WTC11 (cell line): ENCODE data around the gene GALNT18. TPM values are rescaled to one million over a fixed set of nuclear protein-coding genes. Genes with fewer than 3 reads are reported as not detected.

Experiments used
- ATAC-seq: fragments of 200-7000 bp; cut with Tn5 transposase; 2 replicates; pipeline ENCODE4 v1.10.0; 2021; ENCODE audit warnings: mild to moderate bottlenecking, moderate library complexity
- CTCF ChIA-PET: fragments of 300-600 bp; sonication (Branson Sonifier 250); formaldehyde crosslinking; loops from one replicate; lab custom pipeline; 2021; ENCODE audit warnings: antibody characterized with exemption; lab: Charles Lee
- POLR2A ChIA-PET: fragments of 350-600 bp; sonication (Branson Sonifier 250); formaldehyde crosslinking; loops from one replicate; lab custom pipeline; 2021; ENCODE audit warnings: antibody characterized with exemption; lab: Charles Lee
- DNase-seq: peaks from one replicate; pipeline ENCODE4 v3.0.0; 2021; ENCODE audit warnings: low spot score
- H3K27ac Mint-ChIP-seq: 2 replicates; pipeline ENCODE4 v1.8.0; 2021; ENCODE audit warnings: mixed read lengths
- H3K27me3 Mint-ChIP-seq: 2 replicates; pipeline ENCODE4 v1.8.0; 2021; ENCODE audit warnings: low read depth, mild to moderate bottlenecking, moderate library complexity, mixed read lengths
- H3K36me3 Mint-ChIP-seq: 2 replicates; pipeline ENCODE4 v1.8.0; 2021; ENCODE audit warnings: mixed read lengths
- H3K4me1 Mint-ChIP-seq: 2 replicates; pipeline ENCODE4 v1.8.0; 2022; ENCODE audit warnings: mixed read lengths
- H3K4me3 Mint-ChIP-seq: 2 replicates; pipeline ENCODE4 v1.8.0; 2021; ENCODE audit warnings: mild to moderate bottlenecking, moderate library complexity, mixed read lengths
- H3K9me3 Mint-ChIP-seq: 2 replicates; pipeline ENCODE4 v1.8.0; 2021; ENCODE audit warnings: mixed read lengths
- FOXK1 ChIP-seq: sonication (generic); formaldehyde crosslinking; IDR thresholded peaks from 2 replicates; pipeline ENCODE4 v1.8.0; 2022; ENCODE audit warnings: mild to moderate bottlenecking, moderate library complexity, missing genetic modification reagents
- GRHL2 ChIP-seq: fragments of 250-450 bp; sonication (Bioruptor Pico); IDR thresholded peaks from 2 replicates; pipeline ENCODE4 v1.8.0; 2022; ENCODE audit warnings: mild to moderate bottlenecking, moderate library complexity; ENCODE audit not compliant: insufficient replicate concordance, severe bottlenecking
- MAX ChIP-seq: sonication (generic); formaldehyde crosslinking; IDR thresholded peaks from 2 replicates; pipeline ENCODE4 v1.8.0; 2022; ENCODE audit warnings: mild to moderate bottlenecking, missing genetic modification reagents
- MYBL2 ChIP-seq: sonication (generic); formaldehyde crosslinking; IDR thresholded peaks from 2 replicates; pipeline ENCODE4 v1.8.1; 2023; ENCODE audit warnings: mild to moderate bottlenecking, moderate library complexity, missing genetic modification reagents
- OVOL2 ChIP-seq: fragments of 250-450 bp; sonication (Bioruptor Pico); IDR thresholded peaks from 2 replicates; pipeline ENCODE4 v1.9.0; 2021; ENCODE audit warnings: mild to moderate bottlenecking, borderline replicate concordance
- PRRX2 ChIP-seq: fragments of 250-450 bp; sonication (Bioruptor Pico); IDR thresholded peaks from 2 replicates; pipeline ENCODE4 v1.8.0; 2021; ENCODE audit warnings: mild to moderate bottlenecking
- SMAD3 ChIP-seq: sonication (generic); formaldehyde crosslinking; IDR thresholded peaks from 2 replicates; pipeline ENCODE4 v1.8.0; 2022; ENCODE audit warnings: missing genetic modification reagents, mild to moderate bottlenecking, borderline replicate concordance
- SOX15 ChIP-seq: fragments of 250-450 bp; sonication (Bioruptor Pico); IDR thresholded peaks from 2 replicates; pipeline ENCODE4 v1.9.0; 2021; ENCODE audit warnings: mild to moderate bottlenecking
- SP1 ChIP-seq: sonication (generic); formaldehyde crosslinking; conservative IDR thresholded peaks from 2 replicates; pipeline ENCODE4 v1.8.1; 2022; ENCODE audit warnings: missing genetic modification reagents
- TEAD1 ChIP-seq: sonication (generic); formaldehyde crosslinking; IDR thresholded peaks from 2 replicates; pipeline ENCODE4 v1.8.0; 2022; ENCODE audit warnings: mild to moderate bottlenecking, missing genetic modification reagents
- ZNF219 ChIP-seq: sonication (generic); formaldehyde crosslinking; IDR thresholded peaks from 2 replicates; pipeline ENCODE4 v1.8.0; 2023; ENCODE audit warnings: missing genetic modification reagents, mild to moderate bottlenecking, borderline replicate concordance
- ZNF416 ChIP-seq: fragments of 250-450 bp; sonication (Bioruptor Pico); IDR thresholded peaks from 2 replicates; pipeline ENCODE4 v1.9.0; 2021; ENCODE audit warnings: mild to moderate bottlenecking, inconsistent platforms
- ZNF423 ChIP-seq: fragments of 250-450 bp; sonication (Bioruptor Pico); IDR thresholded peaks from 2 replicates; pipeline ENCODE4 v2.1.2; 2022; ENCODE audit warnings: mild to moderate bottlenecking, moderate library complexity
- total RNA-seq: library from RNA; stranded (reverse); gene quantifications from 3 replicates; pipeline ENCODE4 v1.2.3, GENCODE V29; 2021
- TF ChIP-seq, protein P1 (sequence below): sonication (generic); formaldehyde crosslinking; IDR thresholded peaks from 2 replicates; pipeline ENCODE4 v1.8.1; 2023; ENCODE audit warnings: mild to moderate bottlenecking, missing genetic modification reagents, borderline replicate concordance
- TF ChIP-seq, protein P2 (sequence below): sonication (generic); formaldehyde crosslinking; IDR thresholded peaks from 2 replicates; pipeline ENCODE4 v1.8.1; 2023; ENCODE audit warnings: mild to moderate bottlenecking, moderate library complexity, missing genetic modification reagents
- TF ChIP-seq, protein P3 (sequence below): fragments of 250-450 bp; sonication (Bioruptor Pico); IDR thresholded peaks from 2 replicates; pipeline ENCODE4 v1.9.0; 2021; ENCODE audit warnings: mild to moderate bottlenecking
- TF ChIP-seq, protein P4 (sequence below): sonication (generic); formaldehyde crosslinking; IDR thresholded peaks from 2 replicates; pipeline ENCODE4 v1.8.0; 2022; ENCODE audit warnings: mild to moderate bottlenecking, missing genetic modification reagents

Gene GALNT18
- total RNA-seq, 1 experiment from 2014 or later: 5.0 TPM

GRCh38 chr11:11624204-11624603 lies 2.4 kb upstream of the GALNT18 start (continued):
- TF ChIP-seq, protein P1, sequence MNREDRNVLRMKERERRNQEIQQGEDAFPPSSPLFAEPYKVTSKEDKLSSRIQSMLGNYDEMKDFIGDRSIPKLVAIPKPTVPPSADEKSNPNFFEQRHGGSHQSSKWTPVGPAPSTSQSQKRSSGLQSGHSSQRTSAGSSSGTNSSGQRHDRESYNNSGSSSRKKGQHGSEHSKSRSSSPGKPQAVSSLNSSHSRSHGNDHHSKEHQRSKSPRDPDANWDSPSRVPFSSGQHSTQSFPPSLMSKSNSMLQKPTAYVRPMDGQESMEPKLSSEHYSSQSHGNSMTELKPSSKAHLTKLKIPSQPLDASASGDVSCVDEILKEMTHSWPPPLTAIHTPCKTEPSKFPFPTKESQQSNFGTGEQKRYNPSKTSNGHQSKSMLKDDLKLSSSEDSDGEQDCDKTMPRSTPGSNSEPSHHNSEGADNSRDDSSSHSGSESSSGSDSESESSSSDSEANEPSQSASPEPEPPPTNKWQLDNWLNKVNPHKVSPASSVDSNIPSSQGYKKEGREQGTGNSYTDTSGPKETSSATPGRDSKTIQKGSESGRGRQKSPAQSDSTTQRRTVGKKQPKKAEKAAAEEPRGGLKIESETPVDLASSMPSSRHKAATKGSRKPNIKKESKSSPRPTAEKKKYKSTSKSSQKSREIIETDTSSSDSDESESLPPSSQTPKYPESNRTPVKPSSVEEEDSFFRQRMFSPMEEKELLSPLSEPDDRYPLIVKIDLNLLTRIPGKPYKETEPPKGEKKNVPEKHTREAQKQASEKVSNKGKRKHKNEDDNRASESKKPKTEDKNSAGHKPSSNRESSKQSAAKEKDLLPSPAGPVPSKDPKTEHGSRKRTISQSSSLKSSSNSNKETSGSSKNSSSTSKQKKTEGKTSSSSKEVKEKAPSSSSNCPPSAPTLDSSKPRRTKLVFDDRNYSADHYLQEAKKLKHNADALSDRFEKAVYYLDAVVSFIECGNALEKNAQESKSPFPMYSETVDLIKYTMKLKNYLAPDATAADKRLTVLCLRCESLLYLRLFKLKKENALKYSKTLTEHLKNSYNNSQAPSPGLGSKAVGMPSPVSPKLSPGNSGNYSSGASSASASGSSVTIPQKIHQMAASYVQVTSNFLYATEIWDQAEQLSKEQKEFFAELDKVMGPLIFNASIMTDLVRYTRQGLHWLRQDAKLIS (CRISPR knock-in tag): no peak
- TF ChIP-seq, protein P2, sequence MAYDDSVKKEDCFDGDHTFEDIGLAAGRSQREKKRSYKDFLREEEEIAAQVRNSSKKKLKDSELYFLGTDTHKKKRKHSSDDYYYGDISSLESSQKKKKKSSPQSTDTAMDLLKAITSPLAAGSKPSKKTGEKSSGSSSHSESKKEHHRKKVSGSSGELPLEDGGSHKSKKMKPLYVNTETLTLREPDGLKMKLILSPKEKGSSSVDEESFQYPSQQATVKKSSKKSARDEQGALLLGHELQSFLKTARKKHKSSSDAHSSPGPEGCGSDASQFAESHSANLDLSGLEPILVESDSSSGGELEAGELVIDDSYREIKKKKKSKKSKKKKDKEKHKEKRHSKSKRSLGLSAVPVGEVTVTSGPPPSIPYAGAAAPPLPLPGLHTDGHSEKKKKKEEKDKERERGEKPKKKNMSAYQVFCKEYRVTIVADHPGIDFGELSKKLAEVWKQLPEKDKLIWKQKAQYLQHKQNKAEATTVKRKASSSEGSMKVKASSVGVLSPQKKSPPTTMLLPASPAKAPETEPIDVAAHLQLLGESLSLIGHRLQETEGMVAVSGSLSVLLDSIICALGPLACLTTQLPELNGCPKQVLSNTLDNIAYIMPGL (CRISPR knock-in tag): no peak
- TF ChIP-seq MYBL2 (CRISPR knock-in tag) (no peak), SMAD3 (CRISPR knock-in tag) (no peak), MAX (CRISPR knock-in tag) (no peak), SOX15 (CRISPR knock-in tag) (no peak), PRRX2 (no peak), FOXK1 (CRISPR knock-in tag) (no peak)
- TF ChIP-seq, protein P3, sequence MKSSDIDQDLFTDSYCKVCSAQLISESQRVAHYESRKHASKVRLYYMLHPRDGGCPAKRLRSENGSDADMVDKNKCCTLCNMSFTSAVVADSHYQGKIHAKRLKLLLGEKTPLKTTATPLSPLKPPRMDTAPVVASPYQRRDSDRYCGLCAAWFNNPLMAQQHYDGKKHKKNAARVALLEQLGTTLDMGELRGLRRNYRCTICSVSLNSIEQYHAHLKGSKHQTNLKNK: no peak

- POLR2A ChIA-PET: no interaction called here
- H3K27me3 Mint-ChIP-seq: peaks cover 86% of the 10 kb centered on the region
- CTCF ChIA-PET: interaction anchor here (1.2 to 3.2 kb wide), 3 partner anchors 10 to 165 kb away, joined by 5 to 25 read pairs (median 6); no protein-coding TSS in a partner anchor
- ATAC-seq (no peak), DNase-seq (no peak)
- TF ChIP-seq, protein P4, sequence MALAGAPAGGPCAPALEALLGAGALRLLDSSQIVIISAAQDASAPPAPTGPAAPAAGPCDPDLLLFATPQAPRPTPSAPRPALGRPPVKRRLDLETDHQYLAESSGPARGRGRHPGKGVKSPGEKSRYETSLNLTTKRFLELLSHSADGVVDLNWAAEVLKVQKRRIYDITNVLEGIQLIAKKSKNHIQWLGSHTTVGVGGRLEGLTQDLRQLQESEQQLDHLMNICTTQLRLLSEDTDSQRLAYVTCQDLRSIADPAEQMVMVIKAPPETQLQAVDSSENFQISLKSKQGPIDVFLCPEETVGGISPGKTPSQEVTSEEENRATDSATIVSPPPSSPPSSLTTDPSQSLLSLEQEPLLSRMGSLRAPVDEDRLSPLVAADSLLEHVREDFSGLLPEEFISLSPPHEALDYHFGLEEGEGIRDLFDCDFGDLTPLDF (CRISPR knock-in tag): no peak
- TF ChIP-seq TEAD1 (CRISPR knock-in tag): no peak
- no peak for TF ChIP-seq ZNF219
- TF ChIP-seq ZNF423: no peak
- TF ChIP-seq SP1 (CRISPR knock-in tag): no peak
- no peak for TF ChIP-seq ZNF416 (CRISPR knock-in tag)
- no peak for TF ChIP-seq GRHL2
- no peak for TF ChIP-seq OVOL2 (CRISPR knock-in tag)
- no peaks in the 10 kb centered on the region for H3K36me3 Mint-ChIP-seq
- H3K27ac Mint-ChIP-seq: no peak overlapping the region
- peaks cover 30% of the 10 kb centered on the region for H3K4me1 Mint-ChIP-seq
- H3K4me3 Mint-ChIP-seq: peak overlapping the region; percentile 46
- no peaks in the 10 kb centered on the region for H3K9me3 Mint-ChIP-seq
These were observed 967 bp upstream of the GALNT18 start for GRCh38 chr11:11622772-11623171.

- Mint-ChIP-seq H3K36me3 (no peaks in the 10 kb centered on the region), H3K4me1 (peaks cover 29% of the 10 kb centered on the region), H3K9me3 (no peaks in the 10 kb centered on the region), H3K27ac (no peak overlapping the region), H3K27me3 (peaks cover 82% of the 10 kb centered on the region), H3K4me3 (peak overlapping the region; percentile 50)
- POLR2A ChIA-PET: interaction anchor here (0.7 to 1.2 kb wide), 3 partner anchors 51 to 213 kb away, joined by 3 to 5 read pairs (median 3); no protein-coding TSS in a partner anchor
- DNase-seq: no peak
- TF ChIP-seq GRHL2: no peak
- no peak; the same call in 1 of the 2 replicates for ATAC-seq
- CTCF ChIA-PET: interaction anchor here (0.6 to 3.2 kb wide), 24 partner anchors 8 to 688 kb away, joined by 3 to 25 read pairs (median 4); no protein-coding TSS in a partner anchor
These were observed 518 bp upstream of the GALNT18 start for GRCh38 chr11:11622340-11622706.
